ENCODE measurements around the gene ARSI. TPM values are rescaled to one million over a fixed set of nuclear protein-coding genes. Genes with fewer than 3 reads are reported as not detected.

ARSI gene
- total and polyA plus RNA-seq, 7 experiments from 2014 or later = 1.6 TPM; not detected in 6

GRCh38 chr5:150339841-150340240, 37.1 kb upstream of the ARSI start:
- H3K27me3 Mint-ChIP-seq = peaks cover 0 to 7% (median 0%) of the 10 kb centered on the region in 5 donors
- Histone ChIP-seq H3K36me3 (ENCODE audit: control insufficient read depth in 2 of 3, insufficient read depth in 3 of 3, low read length in 3 of 3) (no peaks in the 10 kb centered on the region), H3K27ac (ENCODE audit: low read depth, low read length) (no peak overlapping the region), H3K27me3 (ENCODE audit: control insufficient read depth in 2 of 2, insufficient read depth in 2 of 2, low read length in 2 of 2) (no peaks in the 10 kb centered on the region), H3K4me1 (ENCODE audit: control insufficient read depth in 2 of 2, insufficient read depth in 2 of 2, low read length in 2 of 2) (peaks cover 0 to 4% of the 10 kb centered on the region in 2 donors), H3K4me3 (ENCODE audit: low read length) (no peak overlapping the region), H3K9me3 (ENCODE audit: control insufficient read depth in 2 of 3, low read length in 3 of 3) (no peaks in the 10 kb centered on the region)
- H3K27ac Mint-ChIP-seq = no peak overlapping the region
- H3K4me1 Mint-ChIP-seq = peaks cover 0 to 22% (median 0%) of the 10 kb centered on the region in 7 donors
- H3K36me3 Mint-ChIP-seq = no peaks in the 10 kb centered on the region
- ATAC-seq = no peak
- no peak overlapping the region for H3K4me3 Mint-ChIP-seq
- peaks cover 0 to 3% (median 0%) of the 10 kb centered on the region in 11 donors for H3K9me3 Mint-ChIP-seq
- DNase-seq = no peak
- ChIA-PET POLR2A (interaction anchor here (0.7 kb wide), 1 partner anchor 19 kb away, joined by 3 read pairs; no protein-coding TSS in a partner anchor), CTCF (no interaction called here)
- intact Hi-C loops (cut with micrococcal nuclease) = no loop called here

DNA sequence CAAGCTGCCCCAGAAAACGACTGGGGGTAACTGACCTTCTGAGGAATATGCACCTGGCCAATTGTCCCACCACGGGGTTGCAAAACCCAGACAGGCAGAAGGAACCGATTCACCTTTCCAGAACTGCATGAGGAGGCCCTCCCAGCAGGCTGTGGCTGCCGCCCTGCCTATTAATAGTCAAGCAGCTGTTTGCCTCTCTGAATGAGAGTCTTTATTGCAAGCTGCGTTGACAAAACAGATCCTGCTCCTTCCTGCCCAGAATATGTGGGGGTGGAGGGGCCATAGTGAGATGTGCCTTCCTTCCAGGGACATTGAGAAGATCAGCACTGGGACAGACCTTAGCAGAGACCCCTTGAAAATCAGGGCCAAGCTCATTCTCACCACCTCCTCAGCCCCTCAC, 36.5 kb upstream of the ARSI start:
- ATAC-seq (no peak), DNase-seq (no peak)
- H3K27me3 ChIP-seq (ENCODE audit: control insufficient read depth in 2 of 2, insufficient read depth in 2 of 2, low read length in 2 of 2) = no peaks in the 10 kb centered on the region
- H3K27ac Mint-ChIP-seq = no peak overlapping the region
- intact Hi-C loops (cut with micrococcal nuclease) = no loop called here
- H3K36me3 Mint-ChIP-seq = no peaks in the 10 kb centered on the region
- H3K27me3 Mint-ChIP-seq = peaks cover 0 to 4% (median 0%) of the 10 kb centered on the region in 5 donors
- POLR2A ChIA-PET = interaction anchor here (0.7 kb wide), 1 partner anchor 20 kb away, joined by 3 read pairs; no protein-coding TSS in a partner anchor
- no peaks in the 10 kb centered on the region for H3K9me3 ChIP-seq (ENCODE audit: control insufficient read depth in 2 of 3, low read length in 3 of 3)
- peaks cover 0 to 22% (median 0%) of the 10 kb centered on the region in 7 donors for H3K4me1 Mint-ChIP-seq
- no peak overlapping the region for H3K4me3 Mint-ChIP-seq
- peaks cover 0 to 3% (median 0%) of the 10 kb centered on the region in 11 donors for H3K9me3 Mint-ChIP-seq
- H3K36me3 ChIP-seq (ENCODE audit: control insufficient read depth in 2 of 3, insufficient read depth in 3 of 3, low read length in 3 of 3) = no peaks in the 10 kb centered on the region
- peaks cover 0 to 4% of the 10 kb centered on the region in 2 donors for H3K4me1 ChIP-seq (ENCODE audit: control insufficient read depth in 2 of 2, insufficient read depth in 2 of 2, low read length in 2 of 2)
- no peak overlapping the region for H3K4me3 ChIP-seq (ENCODE audit: low read length)
- CTCF ChIA-PET = no interaction called here
- H3K27ac ChIP-seq (ENCODE audit: low read depth, low read length) = no peak overlapping the region

DNA sequence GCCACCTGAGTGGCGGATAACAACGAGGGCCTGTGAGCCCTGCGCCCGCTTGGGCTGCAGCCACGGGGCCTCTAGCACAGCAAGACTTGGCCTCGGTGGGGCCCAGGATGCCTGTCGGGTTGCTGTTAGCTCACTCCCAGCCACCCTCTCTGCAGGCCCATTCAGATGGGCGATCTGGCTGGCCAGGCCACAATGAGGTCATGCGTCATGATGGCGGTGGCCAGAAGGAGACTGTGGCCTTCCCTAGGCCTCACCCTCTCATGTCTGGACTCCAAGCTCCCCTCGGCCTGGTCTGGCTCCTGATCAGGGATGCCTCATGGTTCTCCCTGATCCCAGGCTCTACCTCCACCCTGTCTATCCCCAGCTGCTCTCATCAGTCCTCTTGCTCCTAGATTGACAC, 35.8 kb upstream of the ARSI start:
- H3K27me3 ChIP-seq (ENCODE audit: control insufficient read depth in 2 of 2, insufficient read depth in 2 of 2, low read length in 2 of 2) = no peaks in the 10 kb centered on the region
- Mint-ChIP-seq H3K4me1 (peaks cover 0 to 22% (median 0%) of the 10 kb centered on the region in 7 donors), H3K4me3 (no peak overlapping the region), H3K9me3 (peaks cover 0 to 3% (median 0%) of the 10 kb centered on the region in 11 donors), H3K27ac (no peak overlapping the region), H3K36me3 (no peaks in the 10 kb centered on the region), H3K27me3 (peaks cover 0 to 4% (median 0%) of the 10 kb centered on the region in 5 donors)
- intact Hi-C loops (cut with micrococcal nuclease) = no loop called here
- ATAC-seq = no peak
- no peak overlapping the region for H3K27ac ChIP-seq (ENCODE audit: low read depth, low read length)
- H3K4me3 ChIP-seq (ENCODE audit: low read length) = no peak overlapping the region
- H3K4me1 ChIP-seq (ENCODE audit: control insufficient read depth in 2 of 2, insufficient read depth in 2 of 2, low read length in 2 of 2) = peaks cover 0 to 4% of the 10 kb centered on the region in 2 donors
- POLR2A ChIA-PET = no interaction called here
- DNase-seq = no peak
- H3K36me3 ChIP-seq (ENCODE audit: control insufficient read depth in 2 of 3, insufficient read depth in 3 of 3, low read length in 3 of 3) = no peaks in the 10 kb centered on the region
- no peaks in the 10 kb centered on the region for H3K9me3 ChIP-seq (ENCODE audit: control insufficient read depth in 2 of 3, low read length in 3 of 3)
- CTCF ChIA-PET = no interaction called here

DNA sequence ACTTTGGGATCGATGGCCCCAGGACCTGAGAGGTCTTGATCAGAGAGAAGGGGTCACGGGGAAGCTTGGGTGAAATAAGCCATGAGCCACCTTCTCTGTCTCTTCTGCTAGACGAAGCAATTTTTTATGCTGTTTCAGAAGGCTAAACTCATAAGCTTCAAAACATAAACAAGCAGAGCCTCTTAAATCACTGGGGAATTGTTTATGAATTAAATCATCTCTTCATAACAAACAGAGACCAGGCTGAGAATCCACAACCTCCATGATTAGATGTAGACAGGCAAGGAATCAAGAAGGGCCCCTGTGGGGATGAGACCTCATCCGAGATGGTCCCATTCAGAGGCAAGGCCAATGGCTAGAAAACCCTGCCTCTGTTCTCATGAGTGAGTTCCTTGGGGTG, 33.1 kb upstream of the ARSI start:
- H3K9me3 ChIP-seq (ENCODE audit: control insufficient read depth in 2 of 3, low read length in 3 of 3) = no peaks in the 10 kb centered on the region
- DNase-seq = no peak
- ATAC-seq = no peak
- no peaks in the 10 kb centered on the region for H3K36me3 ChIP-seq (ENCODE audit: control insufficient read depth in 2 of 3, insufficient read depth in 3 of 3, low read length in 3 of 3)
- ChIA-PET CTCF (no interaction called here), POLR2A (no interaction called here)
- no peaks in the 10 kb centered on the region for H3K27me3 ChIP-seq (ENCODE audit: control insufficient read depth in 2 of 2, insufficient read depth in 2 of 2, low read length in 2 of 2)
- no peak overlapping the region for H3K4me3 ChIP-seq (ENCODE audit: low read length)
- Mint-ChIP-seq H3K27me3 (peaks cover 0 to 4% (median 0%) of the 10 kb centered on the region in 5 donors), H3K9me3 (no peaks in the 10 kb centered on the region), H3K4me3 (no peak overlapping the region), H3K4me1 (peaks cover 0 to under 1% (median 0%) of the 10 kb centered on the region in 7 donors), H3K27ac (no peak overlapping the region), H3K36me3 (no peaks in the 10 kb centered on the region)
- no peaks in the 10 kb centered on the region for H3K4me1 ChIP-seq (ENCODE audit: control insufficient read depth in 2 of 2, insufficient read depth in 2 of 2, low read length in 2 of 2)
- intact Hi-C loops (cut with micrococcal nuclease) = no loop called here
- H3K27ac ChIP-seq (ENCODE audit: low read depth, low read length) = no peak overlapping the region

GRCh38 chr5:150333400-150333799, 30.7 kb upstream of the ARSI start:
- Mint-ChIP-seq H3K4me1 (peaks cover 0 to 2% (median 0%) of the 10 kb centered on the region in 7 donors), H3K27ac (no peak overlapping the region), H3K9me3 (no peaks in the 10 kb centered on the region), H3K36me3 (no peaks in the 10 kb centered on the region), H3K27me3 (peaks cover 0 to 9% (median 0%) of the 10 kb centered on the region in 5 donors), H3K4me3 (no peak overlapping the region)
- Histone ChIP-seq H3K36me3 (ENCODE audit: control insufficient read depth in 2 of 3, insufficient read depth in 3 of 3, low read length in 3 of 3) (no peaks in the 10 kb centered on the region), H3K4me3 (ENCODE audit: low read length) (no peak overlapping the region), H3K9me3 (ENCODE audit: control insufficient read depth in 2 of 3, low read length in 3 of 3) (no peaks in the 10 kb centered on the region), H3K27ac (ENCODE audit: low read depth, low read length) (no peak overlapping the region), H3K27me3 (ENCODE audit: control insufficient read depth in 2 of 2, insufficient read depth in 2 of 2, low read length in 2 of 2) (no peaks in the 10 kb centered on the region), H3K4me1 (ENCODE audit: control insufficient read depth in 2 of 2, insufficient read depth in 2 of 2, low read length in 2 of 2) (no peaks in the 10 kb centered on the region)
- no peak for DNase-seq
- CTCF ChIA-PET = no interaction called here
- ATAC-seq = no peak
- POLR2A ChIA-PET = no interaction called here
- intact Hi-C loops (cut with micrococcal nuclease) = no loop called here

GRCh38 chr5:150329881-150330876, 27.5 kb upstream of the ARSI start:
- no peaks in the 10 kb centered on the region for H3K9me3 ChIP-seq (ENCODE audit: control insufficient read depth in 2 of 3, low read length in 3 of 3)
- no peak for ATAC-seq
- Mint-ChIP-seq H3K36me3 (no peaks in the 10 kb centered on the region), H3K9me3 (no peaks in the 10 kb centered on the region), H3K4me1 (peaks cover 0 to 2% (median 0%) of the 10 kb centered on the region in 7 donors), H3K4me3 (no peak overlapping the region), H3K27me3 (peaks cover 0 to 9% (median 0%) of the 10 kb centered on the region in 5 donors), H3K27ac (peak overlapping the region in 2 of 9 donors; percentile 15 to 63)
- DNase-seq = no peak
- no peaks in the 10 kb centered on the region for H3K36me3 ChIP-seq (ENCODE audit: control insufficient read depth in 2 of 3, insufficient read depth in 3 of 3, low read length in 3 of 3)
- H3K27me3 ChIP-seq (ENCODE audit: control insufficient read depth in 2 of 2, insufficient read depth in 2 of 2, low read length in 2 of 2) = no peaks in the 10 kb centered on the region
- CTCF ChIA-PET = no interaction called here
- intact Hi-C loops (cut with micrococcal nuclease) = no loop called here
- H3K4me1 ChIP-seq (ENCODE audit: control insufficient read depth in 2 of 2, insufficient read depth in 2 of 2, low read length in 2 of 2) = no peaks in the 10 kb centered on the region
- no peak overlapping the region for H3K4me3 ChIP-seq (ENCODE audit: low read length)
- no peak overlapping the region for H3K27ac ChIP-seq (ENCODE audit: low read depth, low read length)
- POLR2A ChIA-PET = no interaction called here
